ENCODE results near the gene CCDC14. TPM values are rescaled to one million over a fixed set of nuclear protein-coding genes. Genes with fewer than 3 reads are reported as not detected.

CCDC14 gene
- polyA plus RNA-seq, 1 donor from 2014 or later = 266 TPM

- H3K79me2 ChIP-seq (replicated peaks; ENCODE audit: insufficient read depth, low read length) = no peaks in the 10 kb centered on the region
- H3K9ac ChIP-seq (ENCODE audit: low read length) = no peak overlapping the region
- H3K4me2 ChIP-seq (ENCODE audit: low read length) = no peak overlapping the region
- H3K9me2 ChIP-seq (ENCODE audit: insufficient read depth, low read length) = no peaks in the 10 kb centered on the region
- no peak overlapping the region for H3K4me3 ChIP-seq (ENCODE audit: low read length)
- TF ChIP-seq REST (IDR thresholded peaks at IDR 0.05; ENCODE audit: borderline replicate concordance) (no peak), EP300 (conservative IDR thresholded peaks at IDR 0.05; ENCODE audit: poor library complexity, severe bottlenecking) (no peak), EZH2 (IDR thresholded peaks at IDR 0.05; ENCODE audit: borderline replicate concordance, insufficient read depth, low read length, poor library complexity, severe bottlenecking) (no peak), POLR2AphosphoS5 (IDR thresholded peaks at IDR 0.05) (no peak), CTCF (IDR thresholded peaks at IDR 0.05; ENCODE audit: poor library complexity, severe bottlenecking) (no peak), TAF1 (IDR thresholded peaks at IDR 0.05; ENCODE audit: low read depth) (no peak), SMC3 (conservative IDR thresholded peaks at IDR 0.05; ENCODE audit: poor library complexity) (no peak), MXI1 (conservative IDR thresholded peaks at IDR 0.05; ENCODE audit: poor library complexity, severe bottlenecking) (no peak), RAD21 (conservative IDR thresholded peaks at IDR 0.05) (no peak)
- no peaks in the 10 kb centered on the region for H3K27me3 ChIP-seq (ENCODE audit: insufficient read depth, low read depth, low read length)
- H2AFZ ChIP-seq (ENCODE audit: low read depth, low read length) = no peak overlapping the region
- no peaks in the 10 kb centered on the region for H4K20me1 ChIP-seq (ENCODE audit: insufficient read depth)
- H3K36me3 ChIP-seq (ENCODE audit: insufficient read depth, low read length) = peaks cover 8% of the 10 kb centered on the region
- H3F3A ChIP-seq (ENCODE audit: insufficient read depth, low read length, poor library complexity, severe bottlenecking) = no peaks in the 10 kb centered on the region
- no peaks in the 10 kb centered on the region for H3K9me3 ChIP-seq (ENCODE audit: low read length)
- H3K27ac ChIP-seq (ENCODE audit: low read length) = no peak overlapping the region
Observed at GRCh38 chr3:123929325-123929724, 31.7 kb downstream of the CCDC14 start.

- H3K9me2 ChIP-seq (ENCODE audit: insufficient read depth, low read length) = no peaks in the 10 kb centered on the region
- H3K79me2 ChIP-seq (replicated peaks; ENCODE audit: insufficient read depth, low read length) = no peaks in the 10 kb centered on the region
- no peak overlapping the region for H3K27ac ChIP-seq (ENCODE audit: low read length)
- TF ChIP-seq SMC3 (conservative IDR thresholded peaks at IDR 0.05; ENCODE audit: poor library complexity) (no peak), EP300 (conservative IDR thresholded peaks at IDR 0.05; ENCODE audit: poor library complexity, severe bottlenecking) (no peak), MXI1 (conservative IDR thresholded peaks at IDR 0.05; ENCODE audit: poor library complexity, severe bottlenecking) (no peak), EZH2 (IDR thresholded peaks at IDR 0.05; ENCODE audit: borderline replicate concordance, insufficient read depth, low read length, poor library complexity, severe bottlenecking) (no peak), TAF1 (IDR thresholded peaks at IDR 0.05; ENCODE audit: low read depth) (no peak), POLR2AphosphoS5 (IDR thresholded peaks at IDR 0.05) (no peak), CTCF (IDR thresholded peaks at IDR 0.05; ENCODE audit: poor library complexity, severe bottlenecking) (no peak), REST (IDR thresholded peaks at IDR 0.05; ENCODE audit: borderline replicate concordance) (no peak), RAD21 (conservative IDR thresholded peaks at IDR 0.05) (no peak)
- peaks cover 8% of the 10 kb centered on the region for H3K36me3 ChIP-seq (ENCODE audit: insufficient read depth, low read length)
- H3K9ac ChIP-seq (ENCODE audit: low read length) = no peak overlapping the region
- no peak overlapping the region for H2AFZ ChIP-seq (ENCODE audit: low read depth, low read length)
- no peaks in the 10 kb centered on the region for H3K27me3 ChIP-seq (ENCODE audit: insufficient read depth, low read depth, low read length)
- no peak overlapping the region for H3K4me2 ChIP-seq (ENCODE audit: low read length)
- H3F3A ChIP-seq (ENCODE audit: insufficient read depth, low read length, poor library complexity, severe bottlenecking) = no peaks in the 10 kb centered on the region
- no peaks in the 10 kb centered on the region for H4K20me1 ChIP-seq (ENCODE audit: insufficient read depth)
- no peak overlapping the region for H3K4me3 ChIP-seq (ENCODE audit: low read length)
- H3K9me3 ChIP-seq (ENCODE audit: low read length) = no peaks in the 10 kb centered on the region
Observed at GRCh38 chr3:123926396-123926795, 34.6 kb downstream of the CCDC14 start.
